Vagina (tissue), 2 donors: Measurements from ENCODE around the gene SMIM23. TPM values are rescaled to one million over a fixed set of nuclear protein-coding genes. Genes with fewer than 3 reads are reported as not detected.

Source experiments
- DNase-seq, 2 donors: peaks; one replicate each; pipeline ENCODE4 v3.0.0-alpha.2; 2017; ENCODE audit errors: extremely low spot score in 2 of 2
- H3K27ac ChIP-seq: fragments of 200-600 bp; sonication (generic); one replicate; pipeline ENCODE4 v1.5.1; 2019
- H3K27me3 ChIP-seq: fragments of 200-600 bp; sonication (generic); one replicate; pipeline ENCODE4 v1.5.1; 2019
- H3K36me3 ChIP-seq, 2 donors: fragments of 200-600 bp; sonication (generic); one replicate each; pipeline ENCODE4 v1.5.1; 2017 to 2019
- H3K4me1 ChIP-seq: fragments of 200-600 bp; sonication (generic); one replicate; pipeline ENCODE4 v1.5.1; 2019
- H3K4me3 ChIP-seq, 2 donors: fragments of 200-600 bp; sonication (generic); 1 replicate in 1 of 2; 2 replicates in 1 of 2; pipeline ENCODE4 v1.5.1; 2016 to 2019
- H3K9me3 ChIP-seq: fragments of 200-600 bp; sonication (generic); one replicate; pipeline ENCODE4 v1.5.1; 2019
- POLR2A ChIP-seq, 2 donors: fragments of 450-650 bp; IDR thresholded peaks; one replicate each; pipeline ENCODE4 v1.6.1; 2017; ENCODE audit warnings: antibody characterized with exemption in 2 of 2, mild to moderate bottlenecking in 2 of 2, moderate library complexity in 2 of 2
- POLR2AphosphoS5 ChIP-seq, 2 donors: sonication (generic); formaldehyde crosslinking; IDR thresholded peaks; one replicate each; pipeline ENCODE4 v1.9.0; 2017; ENCODE audit warnings: antibody characterized with exemption in 2 of 2, mild to moderate bottlenecking in 2 of 2, low read depth in 1 of 2; ENCODE audit not compliant: insufficient read depth in 1 of 2
- intact Hi-C: fragments of 100-400 bp; cut with DNase I; formaldehyde crosslinking; loops from one replicate; pipeline ENCODE4 v1.15.1; 2023
- total RNA-seq: library from RNA; depleted of rRNA; stranded (reverse); fragments of >200 nt; gene quantifications from one replicate; pipeline ENCODE4 v1.2.3, GENCODE V29; 2016
- TF ChIP-seq, protein P1 (sequence below), 3 experiments: fragments of 450-650 bp in 2 of 3; fragments of 200-600 bp in 1 of 3; sonication (generic) in 1 of 3; IDR thresholded peaks; one replicate each; pipeline ENCODE4 v1.5.1; 2017 to 2019; ENCODE audit warnings: antibody characterized with exemption in 3 of 3, mild to moderate bottlenecking in 2 of 3, moderate library complexity in 2 of 3

The SMIM23 gene
- total RNA-seq, 1 donor from 2014 or later: not detected

DNA sequence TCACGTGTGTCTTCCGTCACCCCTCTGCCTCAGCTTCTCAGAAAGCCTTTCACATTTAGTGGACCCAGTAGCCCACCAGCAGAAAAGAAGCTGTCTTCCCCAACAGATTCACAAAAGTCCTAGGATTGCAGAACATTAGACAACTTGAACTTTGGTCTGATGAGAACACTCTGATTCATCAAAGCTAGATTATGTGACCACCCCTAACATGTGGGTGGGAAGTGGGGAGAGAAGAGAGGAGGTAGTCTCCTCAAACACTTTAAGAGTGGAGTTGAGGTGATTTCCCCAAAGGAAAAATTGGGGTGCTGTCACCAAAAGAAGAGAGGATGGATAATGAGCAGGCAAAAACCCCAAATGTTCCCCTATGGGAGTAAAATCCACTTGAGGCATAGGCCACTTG lies 41.4 kb upstream of the SMIM23 start:
- no peaks in the 10 kb centered on the region for H3K36me3 ChIP-seq
- H3K27ac ChIP-seq: no peak overlapping the region
- no peak for DNase-seq
- H3K4me3 ChIP-seq: no peak overlapping the region
- no peaks in the 10 kb centered on the region for H3K4me1 ChIP-seq
- no peaks in the 10 kb centered on the region for H3K9me3 ChIP-seq
- intact Hi-C loops: no loop called here
- TF ChIP-seq POLR2AphosphoS5 (IDR thresholded peaks at IDR 0.05; ENCODE audit: insufficient read depth in 1 of 2, low read depth in 1 of 2) (no peak), POLR2A (IDR thresholded peaks at IDR 0.05) (no peak)
- TF ChIP-seq, protein P1, sequence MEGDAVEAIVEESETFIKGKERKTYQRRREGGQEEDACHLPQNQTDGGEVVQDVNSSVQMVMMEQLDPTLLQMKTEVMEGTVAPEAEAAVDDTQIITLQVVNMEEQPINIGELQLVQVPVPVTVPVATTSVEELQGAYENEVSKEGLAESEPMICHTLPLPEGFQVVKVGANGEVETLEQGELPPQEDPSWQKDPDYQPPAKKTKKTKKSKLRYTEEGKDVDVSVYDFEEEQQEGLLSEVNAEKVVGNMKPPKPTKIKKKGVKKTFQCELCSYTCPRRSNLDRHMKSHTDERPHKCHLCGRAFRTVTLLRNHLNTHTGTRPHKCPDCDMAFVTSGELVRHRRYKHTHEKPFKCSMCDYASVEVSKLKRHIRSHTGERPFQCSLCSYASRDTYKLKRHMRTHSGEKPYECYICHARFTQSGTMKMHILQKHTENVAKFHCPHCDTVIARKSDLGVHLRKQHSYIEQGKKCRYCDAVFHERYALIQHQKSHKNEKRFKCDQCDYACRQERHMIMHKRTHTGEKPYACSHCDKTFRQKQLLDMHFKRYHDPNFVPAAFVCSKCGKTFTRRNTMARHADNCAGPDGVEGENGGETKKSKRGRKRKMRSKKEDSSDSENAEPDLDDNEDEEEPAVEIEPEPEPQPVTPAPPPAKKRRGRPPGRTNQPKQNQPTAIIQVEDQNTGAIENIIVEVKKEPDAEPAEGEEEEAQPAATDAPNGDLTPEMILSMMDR (IDR thresholded peaks at IDR 0.05): no peak
- H3K27me3 ChIP-seq: no peaks in the 10 kb centered on the region

DNA sequence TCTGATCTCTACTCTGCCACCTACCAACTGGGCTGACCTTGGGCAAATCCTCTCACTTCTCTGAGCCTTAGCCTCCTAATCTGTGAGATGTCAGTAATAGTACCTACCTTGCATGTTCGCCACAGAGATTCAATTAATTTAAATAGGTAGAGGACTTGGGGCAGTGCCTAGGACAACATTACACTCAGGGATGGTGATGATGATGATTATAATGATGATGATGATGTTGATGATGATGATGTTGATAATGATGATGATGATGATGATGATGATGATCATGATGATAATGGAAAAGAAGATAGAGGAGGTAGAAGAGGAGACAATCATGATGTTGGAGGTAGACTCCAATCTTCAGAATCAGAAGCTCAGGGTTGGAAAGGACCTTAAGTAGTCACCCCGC lies 40.7 kb upstream of the SMIM23 start:
- Histone ChIP-seq H3K36me3 (no peaks in the 10 kb centered on the region), H3K4me3 (no peak overlapping the region), H3K27me3 (no peaks in the 10 kb centered on the region), H3K27ac (no peak overlapping the region), H3K4me1 (no peaks in the 10 kb centered on the region), H3K9me3 (no peaks in the 10 kb centered on the region)
- intact Hi-C loops: no loop called here
- DNase-seq: no peak
- TF ChIP-seq POLR2A (IDR thresholded peaks at IDR 0.05) (no peak), POLR2AphosphoS5 (IDR thresholded peaks at IDR 0.05; ENCODE audit: insufficient read depth in 1 of 2, low read depth in 1 of 2) (no peak)
- TF ChIP-seq, protein P1 (IDR thresholded peaks at IDR 0.05): no peak

DNA sequence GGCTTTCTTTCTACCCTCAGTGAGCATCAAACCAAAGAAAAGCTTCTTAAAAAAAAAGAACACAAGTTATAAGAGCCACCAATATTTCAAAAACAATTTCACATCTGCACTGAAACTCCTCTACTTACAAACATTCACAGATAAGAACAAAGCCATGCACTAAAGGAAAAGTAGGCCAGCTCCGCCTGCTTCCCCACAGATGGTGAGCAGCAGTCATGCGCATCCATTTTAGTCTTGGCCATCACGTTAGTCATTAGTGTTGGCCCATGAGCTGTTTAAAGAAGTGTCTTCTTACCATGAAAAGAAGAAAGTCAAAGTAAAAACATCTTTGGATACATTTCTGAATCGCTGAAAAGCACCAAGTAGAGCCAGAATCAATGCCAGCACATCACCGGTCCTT lies 40.0 kb upstream of the SMIM23 start:
- TF ChIP-seq POLR2A (IDR thresholded peaks at IDR 0.05) (no peak), POLR2AphosphoS5 (IDR thresholded peaks at IDR 0.05; ENCODE audit: insufficient read depth in 1 of 2, low read depth in 1 of 2) (no peak)
- TF ChIP-seq, protein P1 (IDR thresholded peaks at IDR 0.05): no peak
- Histone ChIP-seq H3K4me3 (no peak overlapping the region), H3K9me3 (no peaks in the 10 kb centered on the region), H3K36me3 (no peaks in the 10 kb centered on the region), H3K4me1 (no peaks in the 10 kb centered on the region), H3K27me3 (no peaks in the 10 kb centered on the region), H3K27ac (no peak overlapping the region)
- no peak for DNase-seq
- intact Hi-C loops: no loop called here

DNA sequence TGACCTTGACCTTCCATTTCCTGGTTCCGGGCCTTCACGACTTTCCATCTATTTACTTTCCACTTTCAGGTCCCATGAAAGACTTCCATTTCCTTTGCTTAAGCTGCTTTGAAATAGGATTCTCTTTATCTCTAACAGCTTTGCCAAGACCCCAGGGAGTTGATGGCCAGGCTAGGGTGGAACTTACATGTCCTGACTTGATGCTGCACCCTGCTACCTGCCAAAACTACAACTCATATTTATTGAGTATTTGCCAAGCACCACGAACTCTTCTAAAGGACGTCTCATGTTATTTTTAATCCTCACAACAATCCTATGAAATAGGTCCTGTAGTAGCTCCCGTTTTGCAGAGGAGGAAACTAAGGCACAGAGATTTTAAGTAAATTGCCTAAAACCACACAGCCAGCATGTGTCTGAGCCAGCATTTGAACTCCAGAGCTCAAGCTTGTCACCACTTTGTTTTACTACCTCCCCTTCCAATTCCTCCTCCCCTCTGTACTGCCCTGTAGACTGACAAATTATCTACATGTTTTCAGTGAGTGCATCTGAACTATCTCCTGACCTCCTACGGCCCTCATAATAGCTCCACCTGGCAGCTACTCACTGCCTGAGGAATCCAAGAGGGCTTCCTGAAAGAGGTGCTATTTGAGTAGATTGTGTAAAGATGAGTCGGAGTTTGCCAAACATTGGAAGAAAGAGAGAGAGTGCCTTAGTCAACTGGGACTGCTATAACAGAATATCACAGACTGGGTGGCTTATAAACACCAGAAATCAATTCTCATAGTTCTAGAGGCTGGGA lies 38.4 kb upstream of the SMIM23 start:
- no peak for DNase-seq
- Histone ChIP-seq H3K4me3 (no peak overlapping the region), H3K9me3 (no peaks in the 10 kb centered on the region), H3K27ac (no peak overlapping the region), H3K27me3 (no peaks in the 10 kb centered on the region), H3K4me1 (no peaks in the 10 kb centered on the region), H3K36me3 (no peaks in the 10 kb centered on the region)
- TF ChIP-seq, protein P1 (IDR thresholded peaks at IDR 0.05): no peak
- intact Hi-C loops: no loop called here

DNA sequence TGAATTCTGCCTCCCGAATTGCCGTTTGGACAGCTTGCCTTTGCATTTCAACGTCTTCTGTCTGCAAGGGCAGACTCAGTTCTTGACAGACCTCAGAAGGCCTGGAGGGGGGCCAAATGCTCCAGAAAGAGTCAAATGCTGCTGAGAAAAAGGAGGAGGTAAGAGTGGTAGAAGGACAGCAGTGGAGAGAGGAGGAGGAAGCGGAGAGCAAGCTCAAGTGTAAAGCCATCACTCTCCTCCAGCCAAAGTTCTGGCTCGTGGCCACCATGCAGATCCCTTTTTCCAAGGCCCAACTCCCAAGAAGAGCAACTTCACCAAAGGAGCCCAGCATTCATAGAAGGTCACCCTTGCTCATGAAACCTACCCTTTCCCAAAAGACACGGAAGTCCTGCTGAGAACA lies 36.9 kb upstream of the SMIM23 start:
- Histone ChIP-seq H3K4me3 (no peak overlapping the region), H3K4me1 (no peaks in the 10 kb centered on the region), H3K9me3 (no peaks in the 10 kb centered on the region), H3K36me3 (no peaks in the 10 kb centered on the region), H3K27ac (no peak overlapping the region), H3K27me3 (no peaks in the 10 kb centered on the region)
- intact Hi-C loops: no loop called here
- DNase-seq: no peak
- TF ChIP-seq POLR2A (IDR thresholded peaks at IDR 0.05): no peak
- TF ChIP-seq POLR2AphosphoS5 (IDR thresholded peaks at IDR 0.05; ENCODE audit: insufficient read depth in 1 of 2, low read depth in 1 of 2): no peak
- TF ChIP-seq, protein P1 (IDR thresholded peaks at IDR 0.05): no peak
